ENCODE measurements around the gene PHF8.

PHF8 gene

DNA sequence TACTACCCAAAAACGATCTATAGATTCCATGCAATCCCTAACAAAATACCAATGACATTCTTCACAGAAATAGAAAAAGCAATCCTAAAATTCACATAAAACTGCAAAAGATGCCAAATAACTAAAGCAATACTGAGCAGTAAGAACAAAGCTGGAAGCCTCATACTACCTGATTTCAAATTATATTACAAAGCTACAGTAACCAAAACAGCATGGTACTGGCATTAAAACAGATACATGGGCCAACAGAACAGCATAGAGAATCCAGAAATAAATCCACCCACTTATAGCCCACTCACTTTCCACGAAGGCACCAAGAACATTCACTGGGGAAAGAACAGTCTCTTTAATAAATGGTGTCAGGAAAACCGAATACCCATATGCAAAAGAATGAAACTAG is 74.7 kb downstream of the PHF8 start:
- 87 to 100% methylated on average over 1 to 2 of the region's 3 CpGs for WGBS, 2 experiments

DNA sequence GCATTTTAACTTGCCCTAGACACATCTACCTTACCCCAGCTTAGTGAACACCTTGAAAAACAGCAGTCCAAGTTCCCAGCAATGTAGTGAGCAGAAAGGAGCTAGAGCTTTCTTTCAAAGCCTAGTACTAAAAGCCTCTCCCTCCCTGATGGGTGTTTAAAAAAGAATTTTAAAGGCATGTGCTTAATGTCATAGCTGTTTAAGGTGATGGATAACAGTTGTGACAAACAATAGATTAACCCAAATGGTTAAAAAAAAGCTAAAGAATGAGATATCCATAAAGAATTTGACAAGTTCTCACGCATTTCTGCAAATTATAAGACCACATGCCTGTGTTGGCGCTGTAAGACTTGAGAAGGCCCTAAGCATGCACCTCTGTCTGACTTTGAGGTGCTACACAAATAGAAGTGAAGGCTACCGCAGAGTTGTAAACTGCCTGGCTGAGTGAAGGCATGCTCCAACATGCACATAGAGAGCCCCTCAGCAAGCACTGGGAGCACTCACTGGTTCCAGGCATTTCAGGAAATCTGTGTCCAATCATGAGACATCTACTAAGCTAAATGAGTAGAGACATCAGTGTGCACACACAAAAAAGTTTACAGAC is 94.0 kb downstream of the PHF8 start:
- Histone ChIP-seq H3K27me3 (ENCODE audit: control insufficient read depth, insufficient read depth, low read length, poor library complexity, severe bottlenecking) (no peaks in the 10 kb centered on the region), H3K4me3 (ENCODE audit: insufficient read depth, low read depth, low read length) (no peak overlapping the region), H3K9me3 (ENCODE audit: control insufficient read depth, low read length) (no peaks in the 10 kb centered on the region), H3K36me3 (ENCODE audit: control insufficient read depth, insufficient read depth, low read length) (no peaks in the 10 kb centered on the region), H3K27ac (ENCODE audit: insufficient read depth, low read depth, low read length, poor library complexity, severe bottlenecking) (no peak overlapping the region), H3K4me1 (ENCODE audit: control insufficient read depth, insufficient read depth, low read length) (no peaks in the 10 kb centered on the region)
- 93% methylated on average over 3 of the region's 3 CpGs for WGBS, 2 experiments

More for the DNA sequence above, 74.7 kb downstream of the PHF8 start:
- no peak overlapping the region for H3K4me3 ChIP-seq (ENCODE audit: insufficient read depth, low read depth, low read length)
- no peaks in the 10 kb centered on the region for H3K4me1 ChIP-seq (ENCODE audit: control insufficient read depth, insufficient read depth, low read length)
- no peak overlapping the region for H3K27ac ChIP-seq (ENCODE audit: insufficient read depth, low read depth, low read length, poor library complexity, severe bottlenecking)
- no peaks in the 10 kb centered on the region for H3K27me3 ChIP-seq (ENCODE audit: control insufficient read depth, insufficient read depth, low read length, poor library complexity, severe bottlenecking)
- no peaks in the 10 kb centered on the region for H3K9me3 ChIP-seq (ENCODE audit: control insufficient read depth, low read length)
- no peaks in the 10 kb centered on the region for H3K36me3 ChIP-seq (ENCODE audit: control insufficient read depth, insufficient read depth, low read length)

GRCh38 chrX:53940180-53940579 is 104.1 kb downstream of the PHF8 start:
- no peaks in the 10 kb centered on the region for H3K9me3 ChIP-seq (ENCODE audit: control insufficient read depth, low read length)
- no peak overlapping the region for H3K4me3 ChIP-seq (ENCODE audit: insufficient read depth, low read depth, low read length)
- no peaks in the 10 kb centered on the region for H3K4me1 ChIP-seq (ENCODE audit: control insufficient read depth, insufficient read depth, low read length)
- no peak overlapping the region for H3K27ac ChIP-seq (ENCODE audit: insufficient read depth, low read depth, low read length, poor library complexity, severe bottlenecking)
- 93 to 97% methylated on average over 7 to 8 of the region's 8 CpGs for WGBS, 2 experiments
- H3K27me3 ChIP-seq (ENCODE audit: control insufficient read depth, insufficient read depth, low read length, poor library complexity, severe bottlenecking) = no peaks in the 10 kb centered on the region
- peaks cover 12% of the 10 kb centered on the region for H3K36me3 ChIP-seq (ENCODE audit: control insufficient read depth, insufficient read depth, low read length)

DNA sequence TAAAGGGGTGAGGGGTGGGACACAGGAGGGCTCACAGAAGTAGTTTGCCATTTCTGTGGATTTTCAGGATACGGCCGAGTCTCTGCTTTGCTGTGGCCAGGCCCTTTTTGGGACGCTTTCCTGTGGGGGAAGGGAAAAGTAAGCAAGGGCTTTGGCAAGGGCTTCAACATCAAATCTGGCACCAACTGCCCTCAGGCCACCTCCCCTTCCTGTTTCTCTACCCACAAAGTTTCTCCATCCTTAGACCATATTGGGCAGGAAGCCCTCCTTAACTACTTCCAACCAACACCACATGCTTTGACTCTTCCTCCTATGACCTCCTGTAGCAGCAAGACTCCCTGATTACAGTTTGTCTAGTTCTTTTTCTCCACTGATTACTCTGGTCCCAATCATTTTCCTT is 105.1 kb downstream of the PHF8 start:
- 96 to 100% methylated on average over 3 of the region's 3 CpGs for WGBS, 2 experiments
- H3K4me3 ChIP-seq (ENCODE audit: insufficient read depth, low read depth, low read length) = no peak overlapping the region

DNA sequence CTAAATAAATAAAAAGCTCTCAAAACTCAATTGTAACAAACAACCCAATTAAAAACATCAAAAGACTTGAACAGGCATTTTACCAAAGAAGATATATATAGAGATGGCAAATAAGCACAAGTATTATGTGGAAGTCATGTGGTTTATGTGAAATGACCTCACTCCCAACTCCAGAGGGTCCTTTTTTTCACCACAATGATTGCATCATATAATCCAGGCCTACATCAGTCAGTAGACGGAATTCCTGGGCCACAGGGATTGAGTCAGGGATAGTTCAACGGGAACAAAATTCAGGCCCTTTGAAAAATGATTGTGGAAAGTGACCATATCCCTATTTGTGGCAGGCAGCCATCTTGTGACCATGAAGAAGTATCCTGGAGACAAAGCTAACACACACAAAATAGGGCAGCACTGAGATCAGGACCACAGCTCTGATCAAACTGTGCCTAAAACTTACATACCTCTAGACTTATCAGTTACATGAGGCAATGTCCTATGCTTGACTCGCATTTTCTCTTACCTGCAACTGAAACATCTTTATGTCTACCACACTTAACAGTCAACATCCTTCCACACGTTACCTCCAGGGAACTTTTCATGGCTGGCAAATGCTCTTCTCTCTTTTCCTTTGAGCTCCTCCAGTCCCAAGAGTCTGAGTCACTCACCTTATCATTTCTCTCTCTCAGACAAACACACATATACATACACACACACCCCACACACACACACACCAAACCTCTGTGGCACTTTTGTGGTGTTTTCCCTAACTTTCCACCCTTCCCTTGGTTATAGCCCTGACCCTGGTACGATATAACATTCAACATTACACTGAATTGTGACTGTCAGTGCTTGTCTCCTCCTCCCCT is 113.5 kb downstream of the PHF8 start:
- Histone ChIP-seq H3K27me3 (ENCODE audit: control insufficient read depth, insufficient read depth, low read length, poor library complexity, severe bottlenecking) (no peaks in the 10 kb centered on the region), H3K9me3 (ENCODE audit: control insufficient read depth, low read length) (no peaks in the 10 kb centered on the region), H3K36me3 (ENCODE audit: control insufficient read depth, insufficient read depth, low read length) (no peaks in the 10 kb centered on the region), H3K27ac (ENCODE audit: insufficient read depth, low read depth, low read length, poor library complexity, severe bottlenecking) (no peak overlapping the region), H3K4me1 (ENCODE audit: control insufficient read depth, insufficient read depth, low read length) (no peaks in the 10 kb centered on the region), H3K4me3 (ENCODE audit: insufficient read depth, low read depth, low read length) (no peak overlapping the region)
- WGBS, 2 experiments = 87 to 94% methylated on average over 5 of the region's 5 CpGs

More for the DNA sequence above, 105.1 kb downstream of the PHF8 start:
- Histone ChIP-seq H3K9me3 (ENCODE audit: control insufficient read depth, low read length) (no peaks in the 10 kb centered on the region), H3K36me3 (ENCODE audit: control insufficient read depth, insufficient read depth, low read length) (peaks cover 12% of the 10 kb centered on the region), H3K27me3 (ENCODE audit: control insufficient read depth, insufficient read depth, low read length, poor library complexity, severe bottlenecking) (no peaks in the 10 kb centered on the region), H3K4me1 (ENCODE audit: control insufficient read depth, insufficient read depth, low read length) (no peaks in the 10 kb centered on the region), H3K27ac (ENCODE audit: insufficient read depth, low read depth, low read length, poor library complexity, severe bottlenecking) (no peak overlapping the region)

DNA sequence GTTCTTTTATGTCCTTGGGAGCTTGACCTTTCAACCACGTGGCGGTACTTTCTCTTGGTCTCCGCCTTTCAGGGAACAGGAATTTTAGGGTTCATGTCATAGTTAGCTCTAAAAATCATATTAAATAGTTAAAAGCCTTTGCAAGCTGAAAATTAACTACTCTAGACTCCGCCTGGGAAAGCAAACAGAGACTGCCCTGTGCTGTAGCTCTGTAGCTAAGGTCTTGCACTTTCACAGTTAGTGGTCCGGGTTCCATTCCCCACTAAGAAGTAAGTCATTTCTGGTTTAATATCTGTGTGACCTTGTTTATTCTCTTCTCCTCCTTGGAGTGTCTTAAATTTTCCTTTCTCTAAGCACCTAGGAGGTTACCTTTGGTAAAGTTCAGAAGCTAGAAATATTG is 118.2 kb downstream of the PHF8 start:
- H3K4me3 ChIP-seq (ENCODE audit: insufficient read depth, low read depth, low read length) = no peak overlapping the region
- no peaks in the 10 kb centered on the region for H3K27me3 ChIP-seq (ENCODE audit: control insufficient read depth, insufficient read depth, low read length, poor library complexity, severe bottlenecking)
- no peaks in the 10 kb centered on the region for H3K36me3 ChIP-seq (ENCODE audit: control insufficient read depth, insufficient read depth, low read length)
- H3K27ac ChIP-seq (ENCODE audit: insufficient read depth, low read depth, low read length, poor library complexity, severe bottlenecking) = no peak overlapping the region
- 86 to 88% methylated on average over 4 to 5 of the region's 5 CpGs for WGBS, 2 experiments
- no peaks in the 10 kb centered on the region for H3K9me3 ChIP-seq (ENCODE audit: control insufficient read depth, low read length)
- H3K4me1 ChIP-seq (ENCODE audit: control insufficient read depth, insufficient read depth, low read length) = no peaks in the 10 kb centered on the region

- H3K4me3 ChIP-seq (ENCODE audit: insufficient read depth, low read depth, low read length) = no peak overlapping the region
- H3K27ac ChIP-seq (ENCODE audit: insufficient read depth, low read depth, low read length, poor library complexity, severe bottlenecking) = no peak overlapping the region
- H3K36me3 ChIP-seq (ENCODE audit: control insufficient read depth, insufficient read depth, low read length) = no peaks in the 10 kb centered on the region
- no peaks in the 10 kb centered on the region for H3K9me3 ChIP-seq (ENCODE audit: control insufficient read depth, low read length)
- no peaks in the 10 kb centered on the region for H3K27me3 ChIP-seq (ENCODE audit: control insufficient read depth, insufficient read depth, low read length, poor library complexity, severe bottlenecking)
- H3K4me1 ChIP-seq (ENCODE audit: control insufficient read depth, insufficient read depth, low read length) = no peaks in the 10 kb centered on the region
Observed at GRCh38 chrX:53918702-53919101, 125.6 kb downstream of the PHF8 start.

- 93 to 97% methylated on average over 5 of the region's 5 CpGs for WGBS, 2 experiments
- Histone ChIP-seq H3K27me3 (ENCODE audit: control insufficient read depth, insufficient read depth, low read length, poor library complexity, severe bottlenecking) (no peaks in the 10 kb centered on the region), H3K36me3 (ENCODE audit: control insufficient read depth, insufficient read depth, low read length) (no peaks in the 10 kb centered on the region), H3K4me1 (ENCODE audit: control insufficient read depth, insufficient read depth, low read length) (no peaks in the 10 kb centered on the region), H3K9me3 (ENCODE audit: control insufficient read depth, low read length) (no peaks in the 10 kb centered on the region), H3K4me3 (ENCODE audit: insufficient read depth, low read depth, low read length) (no peak overlapping the region), H3K27ac (ENCODE audit: insufficient read depth, low read depth, low read length, poor library complexity, severe bottlenecking) (no peak overlapping the region)
Observed at GRCh38 chrX:53900623-53901022, 143.7 kb downstream of the PHF8 start.

GRCh38 chrX:53895270-53895669 is 149.0 kb downstream of the PHF8 start:
- H3K4me1 ChIP-seq (ENCODE audit: control insufficient read depth, insufficient read depth, low read length) = no peaks in the 10 kb centered on the region

More at GRCh38 chrX:53895270-53895669, 149.0 kb downstream of the PHF8 start:
- WGBS, 2 experiments = 78 to 95% methylated on average over 2 to 3 of the region's 3 CpGs
- Histone ChIP-seq H3K27ac (ENCODE audit: insufficient read depth, low read depth, low read length, poor library complexity, severe bottlenecking) (no peak overlapping the region), H3K4me3 (ENCODE audit: insufficient read depth, low read depth, low read length) (no peak overlapping the region), H3K36me3 (ENCODE audit: control insufficient read depth, insufficient read depth, low read length) (no peaks in the 10 kb centered on the region), H3K27me3 (ENCODE audit: control insufficient read depth, insufficient read depth, low read length, poor library complexity, severe bottlenecking) (no peaks in the 10 kb centered on the region), H3K9me3 (ENCODE audit: control insufficient read depth, low read length) (no peaks in the 10 kb centered on the region)
